ENCODE measurements around the gene TIE1. TPM values are rescaled to one million over a fixed set of nuclear protein-coding genes. Genes with fewer than 3 reads are reported as not detected.

The TIE1 gene
- total and polyA plus RNA-seq, 11 donors = 19.2 to 65.1 (median 28.4) TPM

GRCh38 chr1:43318831-43319230 is 18.0 kb downstream of the TIE1 start:
- ATAC-seq (no peak), DNase-seq (no peak)
- Histone ChIP-seq H3K9me3 (no peaks in the 10 kb centered on the region), H3K4me3 (no peak overlapping the region), H3K27me3 (no peaks in the 10 kb centered on the region), H3K27ac (no peak overlapping the region), H3K4me1 (no peaks in the 10 kb centered on the region), H3K36me3 (peaks cover 0 to 67% (median 7%) of the 10 kb centered on the region in 9 donors)
- TF ChIP-seq CTCF (IDR thresholded peaks at IDR 0.05) (no peak), POLR2A (IDR thresholded peaks at IDR 0.05) (no peak)
- intact Hi-C loops (cut with DNase I) = no loop called here
- WGBS, 4 donors = 79 to 88% (median 87%) methylated on average over 4 of the region's 4 CpGs

- no peak overlapping the region for H3K4me3 ChIP-seq
- H3K27ac ChIP-seq = no peak overlapping the region
- peaks cover 0 to 67% (median 7%) of the 10 kb centered on the region in 9 donors for H3K36me3 ChIP-seq
- no peaks in the 10 kb centered on the region for H3K27me3 ChIP-seq
- H3K9me3 ChIP-seq = peaks cover 0 to 2% (median 0%) of the 10 kb centered on the region in 12 donors
- TF ChIP-seq POLR2A (IDR thresholded peaks at IDR 0.05) = no peak
- no peak for TF ChIP-seq CTCF (IDR thresholded peaks at IDR 0.05)
- 96 to 98% (median 97%) methylated on average over 5 of the region's 5 CpGs for WGBS, 4 donors
- H3K4me1 ChIP-seq = no peaks in the 10 kb centered on the region
- intact Hi-C loops (cut with DNase I) = no loop called here
- DNase-seq = no peak
- ATAC-seq = no peak
Measured at GRCh38 chr1:43319288-43319687, 18.5 kb downstream of the TIE1 start.

- no peak for ATAC-seq
Measured at GRCh38 chr1:43319766-43320165, 19.0 kb downstream of the TIE1 start.

DNA sequence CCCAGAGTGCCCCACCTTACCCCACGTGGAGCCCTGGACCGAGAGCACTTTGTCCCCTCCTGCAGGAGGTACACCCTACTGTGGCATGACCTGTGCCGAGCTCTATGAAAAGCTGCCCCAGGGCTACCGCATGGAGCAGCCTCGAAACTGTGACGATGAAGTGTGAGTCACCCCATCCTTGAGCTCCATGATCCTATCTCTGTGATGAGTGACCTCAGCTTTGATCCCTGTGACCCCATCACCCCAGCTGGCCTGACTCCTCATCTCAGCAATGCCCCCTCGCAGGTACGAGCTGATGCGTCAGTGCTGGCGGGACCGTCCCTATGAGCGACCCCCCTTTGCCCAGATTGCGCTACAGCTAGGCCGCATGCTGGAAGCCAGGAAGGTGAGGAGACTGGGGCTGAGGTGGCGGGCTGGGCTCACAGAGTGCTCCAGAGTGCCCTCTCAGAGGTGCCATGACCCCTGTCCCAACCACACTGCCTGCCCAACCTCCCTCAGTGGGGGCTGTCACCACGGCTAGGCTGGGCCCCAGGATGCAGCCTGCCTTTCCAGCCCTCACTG is 20.6 kb downstream of the TIE1 start:
- peaks cover 0 to 60% (median 7%) of the 10 kb centered on the region in 9 donors for H3K36me3 ChIP-seq
- ATAC-seq (no peak), DNase-seq (no peak)
- H3K9me3 ChIP-seq = peaks cover 0 to 21% (median 8%) of the 10 kb centered on the region in 12 donors
- no peak for TF ChIP-seq CTCF (IDR thresholded peaks at IDR 0.05)
- TF ChIP-seq POLR2A (IDR thresholded peaks at IDR 0.05) = no peak
- intact Hi-C loops (cut with DNase I) = no loop called here
- 93 to 98% (median 96%) methylated on average over 13 to 16 of the region's 16 CpGs for WGBS, 4 donors
- H3K4me1 ChIP-seq = no peaks in the 10 kb centered on the region
- no peak overlapping the region for H3K27ac ChIP-seq
- H3K4me3 ChIP-seq = no peak overlapping the region
- H3K27me3 ChIP-seq = no peaks in the 10 kb centered on the region

More at GRCh38 chr1:43319766-43320165, 19.0 kb downstream of the TIE1 start:
- intact Hi-C loops (cut with DNase I) = no loop called here
- H3K27ac ChIP-seq = no peak overlapping the region
- DNase-seq = no peak
- peaks cover 0 to 65% (median 7%) of the 10 kb centered on the region in 9 donors for H3K36me3 ChIP-seq
- H3K9me3 ChIP-seq = peaks cover 0 to 6% (median 0%) of the 10 kb centered on the region in 12 donors
- no peaks in the 10 kb centered on the region for H3K4me1 ChIP-seq
- 63 to 100% (median 82%) methylated on average over 2 to 3 of the region's 3 CpGs for WGBS, 4 donors
- H3K4me3 ChIP-seq = no peak overlapping the region
- TF ChIP-seq POLR2A (IDR thresholded peaks at IDR 0.05) (no peak), CTCF (IDR thresholded peaks at IDR 0.05) (no peak)
- H3K27me3 ChIP-seq = no peaks in the 10 kb centered on the region
